Mucosa of stomach (tissue), 1 donor: ENCODE results near the gene ST6GALNAC4.
A peak's percentile ranks its signal among the peaks of the same experiment; 100 is the strongest.

ENCODE experiments used
- H3K27me3 ChIP-seq: one replicate; pipeline ENCODE4 v1.7.0; 2013; ENCODE audit warnings: mild to moderate bottlenecking, low read length; ENCODE audit not compliant: control insufficient read depth, insufficient read depth
- H3K36me3 ChIP-seq: one replicate; pipeline ENCODE4 v1.7.0; 2013; ENCODE audit warnings: low read length; ENCODE audit not compliant: control insufficient read depth, insufficient read depth
- H3K4me1 ChIP-seq: one replicate; pipeline ENCODE4 v1.7.0; 2013; ENCODE audit warnings: mild to moderate bottlenecking, low read length; ENCODE audit not compliant: control insufficient read depth, insufficient read depth
- H3K4me3 ChIP-seq: one replicate; pipeline ENCODE4 v1.7.0; 2013; ENCODE audit warnings: low read length
- H3K9ac ChIP-seq: one replicate; pipeline ENCODE4 v1.7.0; 2013; ENCODE audit warnings: mild to moderate bottlenecking, low read length, moderate library complexity
- H3K9me3 ChIP-seq: one replicate; pipeline ENCODE4 v1.7.0; 2013; ENCODE audit warnings: mild to moderate bottlenecking, low read length, moderate library complexity; ENCODE audit not compliant: control insufficient read depth
- donor health status: Pancreatic carcinoma.

Gene ST6GALNAC4, protein sequence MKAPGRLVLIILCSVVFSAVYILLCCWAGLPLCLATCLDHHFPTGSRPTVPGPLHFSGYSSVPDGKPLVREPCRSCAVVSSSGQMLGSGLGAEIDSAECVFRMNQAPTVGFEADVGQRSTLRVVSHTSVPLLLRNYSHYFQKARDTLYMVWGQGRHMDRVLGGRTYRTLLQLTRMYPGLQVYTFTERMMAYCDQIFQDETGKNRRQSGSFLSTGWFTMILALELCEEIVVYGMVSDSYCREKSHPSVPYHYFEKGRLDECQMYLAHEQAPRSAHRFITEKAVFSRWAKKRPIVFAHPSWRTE

GRCh38 chr9:127916720-127917581 is at the start of gene ST6GALNAC4:
Gene ST6GALNAC4 (minus strand): TSS chr9:127917041. CDS start chr9:127916419, 622 bp downstream.
- H3K27me3 ChIP-seq = no peaks in the 10 kb centered on the region
- no peak within 1 kb of the TSS for H3K4me3 ChIP-seq
- no peaks in the 10 kb centered on the region for H3K9me3 ChIP-seq
- H3K4me1 ChIP-seq = peaks cover 58% of the 10 kb centered on the region
- peak within 1 kb of the TSS; percentile 56 for H3K9ac ChIP-seq
- no peaks in the 10 kb centered on the region for H3K36me3 ChIP-seq

- Histone ChIP-seq H3K9ac (peak overlapping the region; percentile 50), H3K4me1 (peaks cover 98% of the 10 kb centered on the region), H3K36me3 (peaks cover 4% of the 10 kb centered on the region), H3K9me3 (no peaks in the 10 kb centered on the region), H3K4me3 (no peak overlapping the region), H3K27me3 (no peaks in the 10 kb centered on the region)
Observed at GRCh38 chr9:127965953-127966352, 49.1 kb upstream of the ST6GALNAC4 start.

- Histone ChIP-seq H3K27me3 (no peaks in the 10 kb centered on the region), H3K4me1 (peaks cover 86% of the 10 kb centered on the region), H3K9ac (no peak overlapping the region), H3K4me3 (no peak overlapping the region), H3K36me3 (peaks cover 4% of the 10 kb centered on the region), H3K9me3 (no peaks in the 10 kb centered on the region)
Observed at GRCh38 chr9:127963359-127964064, 46.7 kb upstream of the ST6GALNAC4 start.

DNA sequence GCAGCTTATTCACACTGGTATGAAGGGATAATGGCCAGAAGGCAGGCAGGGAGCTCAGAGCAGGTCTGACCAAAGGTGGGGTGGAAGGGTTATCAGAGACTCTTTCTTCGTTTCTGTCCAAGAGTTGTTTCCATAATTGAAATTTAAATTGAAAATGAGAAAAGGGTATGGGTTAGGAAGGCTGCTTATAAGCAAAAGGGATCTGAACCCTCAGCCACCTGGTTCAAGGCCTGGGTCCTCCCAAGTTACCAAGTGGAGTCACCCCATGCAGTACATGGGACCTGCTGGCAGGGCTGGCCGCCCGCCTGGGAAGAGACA is 46.2 kb upstream of the ST6GALNAC4 start:
- Histone ChIP-seq H3K27me3 (no peaks in the 10 kb centered on the region), H3K4me3 (no peak overlapping the region), H3K36me3 (peaks cover under 1% of the 10 kb centered on the region), H3K9ac (no peak overlapping the region), H3K4me1 (peaks cover 80% of the 10 kb centered on the region), H3K9me3 (no peaks in the 10 kb centered on the region)

- H3K9ac ChIP-seq = no peak overlapping the region
- peaks cover 79% of the 10 kb centered on the region for H3K4me1 ChIP-seq
Observed at GRCh38 chr9:127962278-127962677, 45.4 kb upstream of the ST6GALNAC4 start.

GRCh38 chr9:127961613-127962155 is 44.8 kb upstream of the ST6GALNAC4 start:
- Histone ChIP-seq H3K4me1 (peaks cover 79% of the 10 kb centered on the region), H3K36me3 (no peaks in the 10 kb centered on the region), H3K4me3 (no peak overlapping the region), H3K9ac (no peak overlapping the region), H3K27me3 (no peaks in the 10 kb centered on the region), H3K9me3 (no peaks in the 10 kb centered on the region)

More at GRCh38 chr9:127962278-127962677, 45.4 kb upstream of the ST6GALNAC4 start:
- Histone ChIP-seq H3K9me3 (no peaks in the 10 kb centered on the region), H3K4me3 (no peak overlapping the region), H3K27me3 (no peaks in the 10 kb centered on the region), H3K36me3 (no peaks in the 10 kb centered on the region)

GRCh38 chr9:127961155-127961490 is 44.3 kb upstream of the ST6GALNAC4 start:
- Histone ChIP-seq H3K27me3 (no peaks in the 10 kb centered on the region), H3K9me3 (no peaks in the 10 kb centered on the region), H3K36me3 (no peaks in the 10 kb centered on the region), H3K9ac (peak overlapping the region; percentile 54), H3K4me3 (no peak overlapping the region), H3K4me1 (peaks cover 76% of the 10 kb centered on the region)

- Histone ChIP-seq H3K9me3 (no peaks in the 10 kb centered on the region), H3K9ac (peak overlapping the region; percentile 54), H3K4me1 (peaks cover 76% of the 10 kb centered on the region), H3K4me3 (no peak overlapping the region), H3K36me3 (no peaks in the 10 kb centered on the region), H3K27me3 (no peaks in the 10 kb centered on the region)
Observed at GRCh38 chr9:127960410-127961154, 43.7 kb upstream of the ST6GALNAC4 start.

DNA sequence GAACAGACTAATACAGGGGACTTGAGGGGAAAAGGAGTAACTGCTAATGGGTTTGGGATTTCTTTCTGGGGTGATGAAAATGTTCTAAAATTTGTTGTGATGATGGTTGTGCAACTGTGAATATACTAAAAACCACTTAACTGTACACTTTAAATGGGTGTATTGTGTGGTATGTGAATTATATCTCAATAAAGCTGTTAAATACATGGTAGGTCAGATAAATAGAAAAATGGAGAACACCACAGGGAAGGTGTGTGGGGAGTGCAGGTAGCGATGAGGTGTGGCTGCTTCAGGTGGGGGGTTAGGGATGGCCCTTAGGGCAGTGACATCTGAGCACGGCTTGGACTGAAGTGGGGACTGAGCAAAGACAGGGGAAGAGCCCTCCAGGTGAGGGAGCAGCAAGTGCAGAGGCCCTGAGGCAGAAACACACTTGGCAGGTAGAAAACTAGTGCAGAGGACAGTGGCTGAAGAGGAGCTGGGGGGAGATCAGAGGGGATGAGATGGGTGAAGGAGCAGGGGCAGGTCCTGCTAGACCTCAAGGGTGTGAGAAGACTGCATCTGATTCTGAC is 43.1 kb upstream of the ST6GALNAC4 start:
- Histone ChIP-seq H3K27me3 (no peaks in the 10 kb centered on the region), H3K4me3 (no peak overlapping the region), H3K4me1 (peaks cover 76% of the 10 kb centered on the region), H3K36me3 (no peaks in the 10 kb centered on the region), H3K9me3 (no peaks in the 10 kb centered on the region), H3K9ac (peak overlapping the region; percentile 54)

GRCh38 chr9:127959398-127959797 is 42.6 kb upstream of the ST6GALNAC4 start:
- peaks cover 76% of the 10 kb centered on the region for H3K4me1 ChIP-seq
- H3K9ac ChIP-seq = no peak overlapping the region
- H3K27me3 ChIP-seq = no peaks in the 10 kb centered on the region
- H3K36me3 ChIP-seq = no peaks in the 10 kb centered on the region
- no peak overlapping the region for H3K4me3 ChIP-seq
- no peaks in the 10 kb centered on the region for H3K9me3 ChIP-seq

DNA sequence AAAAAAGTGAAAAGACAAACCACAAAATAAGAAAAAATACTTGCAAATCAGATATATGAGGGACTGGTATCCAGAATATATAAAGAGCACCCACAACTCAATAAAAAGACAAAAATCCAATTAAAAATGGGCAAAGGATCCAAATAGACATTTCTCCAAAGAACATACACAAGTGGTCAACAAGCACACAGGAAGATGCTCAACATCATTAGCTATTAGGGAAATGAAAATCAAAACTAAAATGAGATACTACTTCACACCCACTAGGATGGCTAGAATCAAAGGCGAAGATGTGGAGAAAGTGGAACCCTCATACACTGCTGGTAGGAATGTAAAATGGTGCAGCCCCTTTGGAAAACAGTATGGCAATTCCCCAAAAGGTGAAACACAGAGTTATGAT is 41.9 kb upstream of the ST6GALNAC4 start:
- H3K36me3 ChIP-seq = no peaks in the 10 kb centered on the region
- H3K9me3 ChIP-seq = no peaks in the 10 kb centered on the region
- H3K4me3 ChIP-seq = no peak overlapping the region
- no peak overlapping the region for H3K9ac ChIP-seq
- H3K4me1 ChIP-seq = peaks cover 76% of the 10 kb centered on the region
- no peaks in the 10 kb centered on the region for H3K27me3 ChIP-seq
